Astrocyte of the spinal cord (primary cell): Measurements from ENCODE around the gene ADO.

ENCODE experiments used
- DNase-seq: peaks from one replicate; pipeline ENCODE4 v3.0.0; 2011; ENCODE audit warnings: low read depth, low spot score
- H3K4me3 ChIP-seq: 2 replicates; pipeline ENCODE4 v1.5.1; 2011; ENCODE audit warnings: low read depth, mild to moderate bottlenecking, low read length, moderate library complexity
- in situ Hi-C: cut with HindIII; loops from 2 replicates; pipeline ENCODE4 v1.10.0; 2017; ENCODE audit warnings: low sequenced_read_pairs
- TF ChIP-seq, protein P1 (sequence below): IDR thresholded peaks from 2 replicates; pipeline ENCODE4 v1.5.1; 2012; ENCODE audit warnings: low read depth, mild to moderate bottlenecking, low read length, inconsistent platforms

The ADO gene

DNA sequence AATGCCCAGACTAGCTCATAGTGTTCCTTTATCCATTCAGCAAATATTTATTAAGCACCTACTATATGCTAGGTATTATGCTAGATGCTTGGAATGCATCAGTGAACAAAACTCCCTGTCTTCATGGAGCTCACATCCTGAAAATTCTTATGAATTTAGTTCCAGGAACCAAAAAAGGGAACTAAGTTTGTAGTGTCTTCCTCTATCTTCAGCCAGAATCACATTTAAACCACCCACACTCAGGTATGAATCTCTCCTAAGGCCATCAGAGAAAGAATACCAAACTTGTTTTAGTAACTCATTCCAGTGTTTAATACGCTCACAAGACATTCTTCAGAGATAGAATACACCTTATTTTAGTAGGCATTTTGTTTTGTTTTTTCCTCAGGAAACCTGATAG lies 21.8 kb downstream of the ADO start:
- H3K4me3 ChIP-seq = no peak overlapping the region
- DNase-seq = no peak
- TF ChIP-seq, protein P1, sequence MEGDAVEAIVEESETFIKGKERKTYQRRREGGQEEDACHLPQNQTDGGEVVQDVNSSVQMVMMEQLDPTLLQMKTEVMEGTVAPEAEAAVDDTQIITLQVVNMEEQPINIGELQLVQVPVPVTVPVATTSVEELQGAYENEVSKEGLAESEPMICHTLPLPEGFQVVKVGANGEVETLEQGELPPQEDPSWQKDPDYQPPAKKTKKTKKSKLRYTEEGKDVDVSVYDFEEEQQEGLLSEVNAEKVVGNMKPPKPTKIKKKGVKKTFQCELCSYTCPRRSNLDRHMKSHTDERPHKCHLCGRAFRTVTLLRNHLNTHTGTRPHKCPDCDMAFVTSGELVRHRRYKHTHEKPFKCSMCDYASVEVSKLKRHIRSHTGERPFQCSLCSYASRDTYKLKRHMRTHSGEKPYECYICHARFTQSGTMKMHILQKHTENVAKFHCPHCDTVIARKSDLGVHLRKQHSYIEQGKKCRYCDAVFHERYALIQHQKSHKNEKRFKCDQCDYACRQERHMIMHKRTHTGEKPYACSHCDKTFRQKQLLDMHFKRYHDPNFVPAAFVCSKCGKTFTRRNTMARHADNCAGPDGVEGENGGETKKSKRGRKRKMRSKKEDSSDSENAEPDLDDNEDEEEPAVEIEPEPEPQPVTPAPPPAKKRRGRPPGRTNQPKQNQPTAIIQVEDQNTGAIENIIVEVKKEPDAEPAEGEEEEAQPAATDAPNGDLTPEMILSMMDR = no peak
- in situ Hi-C loops = no loop called here

- in situ Hi-C loops = no loop called here
- no peak overlapping the region for H3K4me3 ChIP-seq
- DNase-seq = no peak
- TF ChIP-seq, protein P1 = no peak
Observed at GRCh38 chr10:62829622-62830021, 25.1 kb downstream of the ADO start.

GRCh38 chr10:62830679-62831078 lies 26.2 kb downstream of the ADO start:
- H3K4me3 ChIP-seq = no peak overlapping the region
- no peak for DNase-seq
- TF ChIP-seq, protein P1 = no peak
- in situ Hi-C loops = no loop called here

- DNase-seq = peak; percentile 78
- in situ Hi-C loops = no loop called here
- TF ChIP-seq, protein P1 = no peak
- H3K4me3 ChIP-seq = no peak overlapping the region
Observed at GRCh38 chr10:62831346-62831745, 26.8 kb downstream of the ADO start.

- no peak overlapping the region for H3K4me3 ChIP-seq
- DNase-seq = no peak
- in situ Hi-C loops = no loop called here
- TF ChIP-seq, protein P1 = no peak
Observed at GRCh38 chr10:62839590-62839989, 35.1 kb downstream of the ADO start.

GRCh38 chr10:62842983-62843382 lies 38.5 kb downstream of the ADO start:
- H3K4me3 ChIP-seq = no peak overlapping the region
- DNase-seq = no peak
- in situ Hi-C loops = no loop called here
- TF ChIP-seq, protein P1 = no peak

- in situ Hi-C loops = no loop called here
- TF ChIP-seq, protein P1 = no peak
- no peak for DNase-seq
- H3K4me3 ChIP-seq = no peak overlapping the region
Observed at GRCh38 chr10:62843600-62843999, 39.1 kb downstream of the ADO start.
